ENCODE data around the gene AKAP3.

DNA sequence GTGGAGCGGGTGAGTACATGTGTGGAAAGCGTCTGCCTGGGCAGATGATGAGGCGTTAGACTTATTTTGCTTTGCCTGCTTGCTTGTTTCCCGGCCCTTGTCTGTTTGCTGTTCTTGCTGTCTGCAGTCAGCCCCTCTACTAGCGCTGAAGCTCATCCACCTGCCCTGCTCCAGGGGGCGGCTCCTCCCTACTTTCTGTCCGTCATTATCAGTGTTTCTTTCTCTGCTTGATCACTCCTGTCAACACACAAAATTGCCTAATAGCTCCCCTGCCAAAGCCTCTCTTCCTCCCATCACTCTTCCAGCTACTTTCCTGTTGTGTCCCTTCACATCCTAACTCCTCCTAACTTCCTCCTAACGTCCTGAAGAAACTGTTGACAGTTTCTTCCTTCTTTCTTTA, 36.5 kb upstream of the AKAP3 start:
- TF ChIP-seq, protein P1, sequence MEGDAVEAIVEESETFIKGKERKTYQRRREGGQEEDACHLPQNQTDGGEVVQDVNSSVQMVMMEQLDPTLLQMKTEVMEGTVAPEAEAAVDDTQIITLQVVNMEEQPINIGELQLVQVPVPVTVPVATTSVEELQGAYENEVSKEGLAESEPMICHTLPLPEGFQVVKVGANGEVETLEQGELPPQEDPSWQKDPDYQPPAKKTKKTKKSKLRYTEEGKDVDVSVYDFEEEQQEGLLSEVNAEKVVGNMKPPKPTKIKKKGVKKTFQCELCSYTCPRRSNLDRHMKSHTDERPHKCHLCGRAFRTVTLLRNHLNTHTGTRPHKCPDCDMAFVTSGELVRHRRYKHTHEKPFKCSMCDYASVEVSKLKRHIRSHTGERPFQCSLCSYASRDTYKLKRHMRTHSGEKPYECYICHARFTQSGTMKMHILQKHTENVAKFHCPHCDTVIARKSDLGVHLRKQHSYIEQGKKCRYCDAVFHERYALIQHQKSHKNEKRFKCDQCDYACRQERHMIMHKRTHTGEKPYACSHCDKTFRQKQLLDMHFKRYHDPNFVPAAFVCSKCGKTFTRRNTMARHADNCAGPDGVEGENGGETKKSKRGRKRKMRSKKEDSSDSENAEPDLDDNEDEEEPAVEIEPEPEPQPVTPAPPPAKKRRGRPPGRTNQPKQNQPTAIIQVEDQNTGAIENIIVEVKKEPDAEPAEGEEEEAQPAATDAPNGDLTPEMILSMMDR (IDR thresholded peaks at IDR 0.05 in 2 of 3, conservative IDR thresholded peaks at IDR 0.05 in 1 of 3; ENCODE audit: control insufficient read depth in 2 of 3, extremely low read depth in 1 of 3, insufficient read depth in 1 of 3, low read depth in 3 of 3, low read length in 3 of 3), result no peak
- TF ChIP-seq, protein P2, sequence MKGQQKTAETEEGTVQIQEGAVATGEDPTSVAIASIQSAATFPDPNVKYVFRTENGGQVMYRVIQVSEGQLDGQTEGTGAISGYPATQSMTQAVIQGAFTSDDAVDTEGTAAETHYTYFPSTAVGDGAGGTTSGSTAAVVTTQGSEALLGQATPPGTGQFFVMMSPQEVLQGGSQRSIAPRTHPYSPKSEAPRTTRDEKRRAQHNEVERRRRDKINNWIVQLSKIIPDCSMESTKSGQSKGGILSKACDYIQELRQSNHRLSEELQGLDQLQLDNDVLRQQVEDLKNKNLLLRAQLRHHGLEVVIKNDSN (IDR thresholded peaks at IDR 0.05; ENCODE audit: borderline replicate concordance, extremely low read length, insufficient read depth, low read depth, low read length), result no peak
- no peak for TF ChIP-seq BRCA1 (IDR thresholded peaks at IDR 0.05; ENCODE audit: low read depth, low read length)
